Measurements from ENCODE around the gene ZMAT5.

The ZMAT5 gene

GRCh38 chr22:29811377-29811776 is 44.6 kb upstream of the ZMAT5 start:
- DNase-seq (ENCODE audit: low read depth), result no peak
- no peak for TF ChIP-seq CTCF (IDR thresholded peaks at IDR 0.05; ENCODE audit: insufficient read depth, low read depth, low read length, missing control alignments)
- H3K4me3 ChIP-seq (ENCODE audit: low read depth, low read length), result no peak overlapping the region

- DNase-seq (ENCODE audit: low read depth), result no peak
- no peak for TF ChIP-seq CTCF (IDR thresholded peaks at IDR 0.05; ENCODE audit: insufficient read depth, low read depth, low read length, missing control alignments)
- H3K4me3 ChIP-seq (ENCODE audit: low read depth, low read length), result no peak overlapping the region
Observed at GRCh38 chr22:29810216-29810615, 43.4 kb upstream of the ZMAT5 start.

GRCh38 chr22:29806196-29806595 is 39.4 kb upstream of the ZMAT5 start:
- TF ChIP-seq CTCF (IDR thresholded peaks at IDR 0.05; ENCODE audit: insufficient read depth, low read depth, low read length, missing control alignments), result no peak
- DNase-seq (ENCODE audit: low read depth), result no peak

GRCh38 chr22:29804985-29805384 is 38.2 kb upstream of the ZMAT5 start:
- no peak overlapping the region for H3K4me3 ChIP-seq (ENCODE audit: low read depth, low read length)
- no peak for DNase-seq (ENCODE audit: low read depth)
- TF ChIP-seq CTCF (IDR thresholded peaks at IDR 0.05; ENCODE audit: insufficient read depth, low read depth, low read length, missing control alignments), result no peak

More at GRCh38 chr22:29806196-29806595, 39.4 kb upstream of the ZMAT5 start:
- H3K4me3 ChIP-seq (ENCODE audit: low read depth, low read length), result no peak overlapping the region

- H3K4me3 ChIP-seq (ENCODE audit: low read depth, low read length), result no peak overlapping the region
- no peak for DNase-seq (ENCODE audit: low read depth)
- TF ChIP-seq CTCF (IDR thresholded peaks at IDR 0.05; ENCODE audit: insufficient read depth, low read depth, low read length, missing control alignments), result no peak
Observed at GRCh38 chr22:29803190-29803589, 36.4 kb upstream of the ZMAT5 start.

- no peak for TF ChIP-seq CTCF (IDR thresholded peaks at IDR 0.05; ENCODE audit: insufficient read depth, low read depth, low read length, missing control alignments)
- H3K4me3 ChIP-seq (ENCODE audit: low read depth, low read length), result no peak overlapping the region
- DNase-seq (ENCODE audit: low read depth), result no peak
Observed at GRCh38 chr22:29801796-29802195, 35.0 kb upstream of the ZMAT5 start.

- no peak for TF ChIP-seq CTCF (IDR thresholded peaks at IDR 0.05; ENCODE audit: insufficient read depth, low read depth, low read length, missing control alignments)
- H3K4me3 ChIP-seq (ENCODE audit: low read depth, low read length), result no peak overlapping the region
- DNase-seq (ENCODE audit: low read depth), result no peak
Observed at GRCh38 chr22:29801153-29801552, 34.3 kb upstream of the ZMAT5 start.
